GM12878 (cell line): ENCODE measurements around the gene BZW2. TPM values are rescaled to one million over a fixed set of nuclear protein-coding genes. Genes with fewer than 3 reads are reported as not detected.

Source experiments
- ATAC-seq: fragments of 200-7000 bp; cut with Tn5 transposase; 3 replicates; pipeline ENCODE4 v1.9.1; 2020; ENCODE audit warnings: mild to moderate bottlenecking, moderate library complexity
- BruUV-seq: library from RNA; stranded (reverse); fragments of 400-500 nt; replicated peaks from 2 replicates; lab custom pipeline; 2021; lab: Mats Ljungman, UMichigan
- CTCF ChIA-PET: fragments of 300-600 bp; sonication (Branson Sonifier 250); formaldehyde crosslinking; extraction: SDS; loops from one replicate; lab custom pipeline; 2021; ENCODE audit warnings: inconsistent platforms; lab: Yijun Ruan, JAX
- POLR2A ChIA-PET: fragments of 350-600 bp; formaldehyde crosslinking; extraction: SDS; loops from one replicate; lab custom pipeline; 2021; ENCODE audit warnings: inconsistent platforms; lab: Charles Lee
- RAD21 ChIA-PET: fragments of 300-600 bp; sonication (Branson Sonifier 250); formaldehyde crosslinking; loops from one replicate; lab custom pipeline; 2023; ENCODE audit warnings: antibody characterized with exemption; ENCODE audit not compliant: unreplicated experiment; lab: Charles Lee
- SMC1A ChIA-PET: fragments of 300-600 bp; sonication (Branson Sonifier 250); formaldehyde crosslinking; loops from one replicate; lab custom pipeline; 2023; ENCODE audit not compliant: unreplicated experiment, uncharacterized antibody; lab: Charles Lee
- DNase-seq: peaks from one replicate; pipeline ENCODE4 v3.0.0-alpha.2; 2011; ENCODE audit warnings: low read depth, low spot score
- FAIRE-seq: peaks from 3 replicates; lab custom pipeline; 2011; peaks lifted over from hg19 to GRCh38; lab: Jason Lieb, UNC
- H2AFZ ChIP-seq: 2 replicates; pipeline ENCODE4 v1.6.0; 2011; ENCODE audit warnings: low read depth, low read length, control low read depth; ENCODE audit not compliant: control insufficient read depth
- H3K27ac ChIP-seq: 2 replicates; pipeline ENCODE4 v1.5.1; 2011; ENCODE audit warnings: control low read depth; ENCODE audit not compliant: control insufficient read depth, insufficient read depth
- H3K27me3 ChIP-seq, 2 experiments: replicated peaks in 1 of 2; 2 replicates each; pipeline versions ENCODE4 v1.6.0 to v1.6.1; 2011; ENCODE audit warnings: low read length in 1 of 2; ENCODE audit not compliant: control insufficient read depth in 2 of 2, insufficient read depth in 2 of 2
- H3K36me3 ChIP-seq, 2 experiments: 2 replicates each; pipeline ENCODE4 v1.5.1; 2011; ENCODE audit warnings: low read length in 1 of 2; ENCODE audit not compliant: control insufficient read depth in 2 of 2, insufficient read depth in 2 of 2
- H3K4me1 ChIP-seq: 2 replicates; pipeline ENCODE4 v1.6.1; 2011; ENCODE audit warnings: mild to moderate bottlenecking, low read length, moderate library complexity, mixed read lengths; ENCODE audit not compliant: control insufficient read depth, insufficient read depth
- H3K4me2 ChIP-seq: 2 replicates; pipeline ENCODE4 v1.6.0; 2011; ENCODE audit warnings: control low read depth; ENCODE audit not compliant: control insufficient read depth, insufficient read depth
- H3K4me3 ChIP-seq: fragments of 200-600 bp; sonication (generic); 2 replicates; pipeline ENCODE4 v1.5.1; 2016
- H3K79me2 ChIP-seq: 2 replicates; pipeline ENCODE4 v1.6.0; 2011; ENCODE audit warnings: low read length; ENCODE audit not compliant: control insufficient read depth, insufficient read depth
- H3K9ac ChIP-seq: 2 replicates; pipeline ENCODE4 v1.8.0; 2011; ENCODE audit warnings: low read length, control low read depth, mixed read lengths; ENCODE audit not compliant: control insufficient read depth, insufficient read depth
- H3K9me3 ChIP-seq: replicated peaks from 3 replicates; pipeline ENCODE4 v1.5.1; 2011; ENCODE audit warnings: mild to moderate bottlenecking, low read length; ENCODE audit not compliant: control insufficient read depth, insufficient read depth
- H4K20me1 ChIP-seq: 2 replicates; pipeline ENCODE4 v1.6.0; 2011; ENCODE audit not compliant: control insufficient read depth, insufficient read depth
- ATF2 ChIP-seq: IDR thresholded peaks from 2 replicates; pipeline ENCODE4 v1.6.1; 2012; ENCODE audit warnings: low read length, inconsistent platforms
- CREM ChIP-seq: IDR thresholded peaks from 2 replicates; pipeline ENCODE4 v1.6.1; 2014; ENCODE audit warnings: antibody characterized with exemption, low read depth
- E4F1 ChIP-seq: fragments of 450-650 bp; IDR thresholded peaks from 2 replicates; pipeline ENCODE4 v1.6.1; 2018; ENCODE audit warnings: borderline replicate concordance, mild to moderate bottlenecking; ENCODE audit not compliant: partially characterized antibody
- EGR1 ChIP-seq, 2 experiments: IDR thresholded peaks; 1 replicate in 1 of 2; 2 replicates in 1 of 2; pipeline ENCODE4 v1.6.1; 2011 to 2012; ENCODE audit warnings: low read depth in 2 of 2, low read length in 2 of 2, borderline replicate concordance in 1 of 2, mild to moderate bottlenecking in 1 of 2, moderate library complexity in 1 of 2
- EP300 ChIP-seq, 2 experiments: fragments of 150-350 bp in 1 of 2; IDR thresholded peaks; 2 replicates each; pipeline ENCODE4 v1.6.1; 2011 to 2012; ENCODE audit warnings: low read depth in 2 of 2, low read length in 2 of 2, borderline replicate concordance in 1 of 2, improper control_type of control experiment in 1 of 2, inconsistent platforms in 1 of 2; ENCODE audit not compliant: control insufficient read depth in 1 of 2
- KDM1A ChIP-seq: fragments of 200-600 bp; sonication (generic); IDR thresholded peaks from 2 replicates; pipeline ENCODE4 v1.6.1; 2016; ENCODE audit warnings: borderline replicate concordance
- LARP7 ChIP-seq: fragments of 450-650 bp; IDR thresholded peaks from 2 replicates; pipeline ENCODE4 v1.6.1; 2017; ENCODE audit warnings: mild to moderate bottlenecking
- SP1 ChIP-seq: IDR thresholded peaks from one replicate; pipeline ENCODE4 v1.6.1; 2011; ENCODE audit warnings: low read depth, low read length
- TBL1XR1 ChIP-seq: IDR thresholded peaks from 2 replicates; pipeline ENCODE4 v1.6.1; 2012; ENCODE audit warnings: low read depth, low read length, improper control_type of control experiment
- ZBTB11 ChIP-seq: fragments of 450-650 bp; formaldehyde crosslinking; IDR thresholded peaks from 2 replicates; pipeline ENCODE4 v1.5.0; 2022; ENCODE audit warnings: mild to moderate bottlenecking, missing genetic modification characterization
- ZNF687 ChIP-seq: fragments of 450-650 bp; IDR thresholded peaks from 2 replicates; pipeline ENCODE4 v1.6.1; 2017; ENCODE audit warnings: mild to moderate bottlenecking, moderate library complexity
- WGBS: methylation state at CpG from one replicate; pipeline ENCODE4 v1.1.6; 2016; ENCODE audit warnings: low lambda C conversion rate; ENCODE audit not compliant: insufficient replicate concordance, insufficient coverage; ENCODE audit errors: missing lambda C conversion rate; 5-methylcytosine and 5-hydroxymethylcytosine counted together
- in situ Hi-C: fragments of 300-500 bp; cut with MboI; formaldehyde crosslinking; loops from 9 replicates; pipeline ENCODE4 v1.14.3; 2018; ENCODE audit warnings: mixed read lengths
- intact Hi-C: fragments of 100-400 bp; cut with micrococcal nuclease; formaldehyde crosslinking; loops from one replicate; pipeline ENCODE4 v1.14.2; 2022; ENCODE audit not compliant: unreplicated experiment
- polyA plus RNA-seq, 11 experiments: library from polyadenylated mRNA; depleted of rRNA in 4 of 11; unstranded in 6 of 11; stranded (reverse) in 5 of 11; fragments of >200 nt; fragmentation: Nextera tagmentation in 4 of 11; fragmentation: Illumina TruSeq in 1 of 11; extraction: Ambion mirVana in 4 of 11; extraction: Trizol in 1 of 11; gene quantifications; 1 replicate in 1 of 11; 2 replicates in 10 of 11; pipeline versions ENCODE4 v1.2.1 to v1.2.3, GENCODE V29; 2011 to 2016; ENCODE audit warnings: inconsistent platforms in 2 of 11, missing spikeins in 2 of 11, low read depth in 1 of 11
- total RNA-seq, 4 experiments: library from RNA; depleted of rRNA in 3 of 4; stranded (reverse); fragments of >200 nt in 3 of 4; fragmentation: Illumina TruSeq in 1 of 4; extraction: Trizol in 1 of 4; gene quantifications; 2 replicates each; pipeline versions ENCODE4 v1.2.1 to v1.2.3, GENCODE V29; 2013 to 2021

The BZW2 gene
- total and polyA plus RNA-seq, 10 of the 15 experiments (the other 5 are each of a cell fraction or from before 2014, with no cell fraction given), result 1.3 to 6.8 (median 3.1) TPM

- ChIA-PET RAD21 (no interaction called here), POLR2A (no interaction called here), CTCF (no interaction called here), SMC1A (no interaction called here)
- DNase-seq (no peak), ATAC-seq (no peak), FAIRE-seq (no peak)
- Histone ChIP-seq H3K79me2 (no peaks in the 10 kb centered on the region), H3K27me3 (no peaks in the 10 kb centered on the region), H4K20me1 (no peaks in the 10 kb centered on the region), H3K27ac (no peak overlapping the region), H2AFZ (no peak overlapping the region), H3K9me3 (no peaks in the 10 kb centered on the region; the same call in 2 of the 3 replicates), H3K4me2 (no peak overlapping the region), H3K36me3 (no peaks in the 10 kb centered on the region), H3K4me3 (no peak overlapping the region), H3K9ac (no peak overlapping the region), H3K4me1 (no peaks in the 10 kb centered on the region)
- no TSS peak for BruUV-seq
- in situ Hi-C loops, result no loop called here
- 68% methylated on average over 11 of the region's 11 CpGs for WGBS
- intact Hi-C loops, result no loop called here
- no peak for TF ChIP-seq ZNF687
- TF ChIP-seq CREM, result no peak
- TF ChIP-seq E4F1, result no peak
- TF ChIP-seq EP300 (IDR thresholded peaks at IDR 0.05; ENCODE audit: borderline replicate concordance in 1 of 2, control insufficient read depth in 1 of 2, low read depth in 2 of 2, low read length in 2 of 2), result no peak
- TF ChIP-seq EGR1 (IDR thresholded peaks at IDR 0.05; ENCODE audit: borderline replicate concordance in 1 of 2, low read depth in 2 of 2, low read length in 2 of 2), result no peak
- TF ChIP-seq TBL1XR1, result no peak
- no peak for TF ChIP-seq SP1
- TF ChIP-seq ZBTB11 (CRISPR knock-in tag), result no peak
- no peak for TF ChIP-seq KDM1A
- no peak for TF ChIP-seq LARP7
- no peak for TF ChIP-seq ATF2
These were observed 22.3 kb downstream of the BZW2 start for GRCh38 chr7:16668049-16668858.
